HepG2 (cell line): ENCODE results near the gene COMP. TPM values are rescaled to one million over a fixed set of nuclear protein-coding genes. Genes with fewer than 3 reads are reported as not detected.

Experiments
- CBX1 ChIP-seq: IDR thresholded peaks from one replicate; pipeline ENCODE4 v1.6.1; 2016; ENCODE audit warnings: antibody characterized with exemption, low read depth
- DMTF1 ChIP-seq: sonication (generic); formaldehyde crosslinking; IDR thresholded peaks from 2 replicates; pipeline ENCODE4 v1.4.0; 2020; ENCODE audit warnings: mild to moderate bottlenecking, missing genetic modification reagents
- E2F5 ChIP-seq: sonication (generic); formaldehyde crosslinking; conservative IDR thresholded peaks from 2 replicates; pipeline ENCODE4 v1.4.0; 2020; ENCODE audit warnings: missing genetic modification reagents
- FOXA1 ChIP-seq, 2 experiments: fragments of 450-650 bp in 1 of 2; sonication (generic) in 1 of 2; formaldehyde crosslinking in 1 of 2; IDR thresholded peaks; 2 replicates each; pipeline versions ENCODE4 v1.4.0 to v1.6.1; 2016 to 2020; ENCODE audit warnings: missing genetic modification reagents in 1 of 2
- HOXD1 ChIP-seq: sonication (generic); formaldehyde crosslinking; IDR thresholded peaks from 2 replicates; pipeline ENCODE4 v1.5.0; 2020; ENCODE audit warnings: missing genetic modification reagents
- LBX2 ChIP-seq: sonication (generic); formaldehyde crosslinking; IDR thresholded peaks from 2 replicates; pipeline ENCODE4 v1.5.0; 2020; ENCODE audit warnings: missing genetic modification reagents, mild to moderate bottlenecking, borderline replicate concordance
- NCOA5 ChIP-seq: sonication (generic); formaldehyde crosslinking; IDR thresholded peaks from 2 replicates; pipeline ENCODE4 v1.4.0; 2020; ENCODE audit warnings: missing genetic modification reagents
- NFKBIZ ChIP-seq: IDR thresholded peaks from 2 replicates; pipeline ENCODE4 v1.6.1; 2018; ENCODE audit warnings: missing genetic modification reagents, missing compliant biosample characterization
- RNF2 ChIP-seq: fragments of 450-650 bp; conservative IDR thresholded peaks from 2 replicates; pipeline ENCODE4 v1.6.1; 2016; ENCODE audit warnings: low read depth
- SKI ChIP-seq: fragments of 450-650 bp; IDR thresholded peaks from one replicate; pipeline ENCODE4 v1.6.1; 2018; ENCODE audit warnings: mild to moderate bottlenecking; ENCODE audit not compliant: partially characterized antibody
- TMF1 ChIP-seq: sonication (generic); formaldehyde crosslinking; IDR thresholded peaks from 2 replicates; pipeline ENCODE4 v1.8.1; 2022; ENCODE audit warnings: low read depth, missing genetic modification reagents
- WIZ ChIP-seq: sonication (generic); formaldehyde crosslinking; IDR thresholded peaks from 2 replicates; pipeline ENCODE4 v1.5.1; 2020; ENCODE audit warnings: mild to moderate bottlenecking, missing genetic modification reagents
- XRCC5 ChIP-seq: fragments of 200-400 bp; formaldehyde crosslinking; optimal IDR thresholded peaks from 2 replicates; pipeline ENCODE3; 2017; ENCODE audit warnings: mild to moderate bottlenecking, low read length
- ZBTB14 ChIP-seq: sonication (generic); formaldehyde crosslinking; IDR thresholded peaks from 2 replicates; pipeline ENCODE4 v1.4.0; 2020; ENCODE audit warnings: missing genetic modification reagents
- ZNF224 ChIP-seq: sonication (generic); formaldehyde crosslinking; IDR thresholded peaks from 2 replicates; pipeline ENCODE4 v1.5.0; 2020; ENCODE audit warnings: mild to moderate bottlenecking, missing genetic modification reagents
- ZNF451 ChIP-seq: sonication (generic); formaldehyde crosslinking; IDR thresholded peaks from 2 replicates; pipeline ENCODE4 v1.5.0; 2020; ENCODE audit warnings: mild to moderate bottlenecking, missing genetic modification reagents
- ZNF674 ChIP-seq: sonication (generic); formaldehyde crosslinking; IDR thresholded peaks from 2 replicates; pipeline ENCODE4 v1.5.0; 2020; ENCODE audit warnings: low read depth, mild to moderate bottlenecking, missing genetic modification reagents
- ZNF709 ChIP-seq: sonication (generic); formaldehyde crosslinking; IDR thresholded peaks from 2 replicates; pipeline ENCODE4 v1.5.0; 2020; ENCODE audit warnings: mild to moderate bottlenecking, missing genetic modification reagents
- ZSCAN31 ChIP-seq: sonication (generic); formaldehyde crosslinking; IDR thresholded peaks from 2 replicates; pipeline ENCODE4 v1.5.0; 2020; ENCODE audit warnings: low read depth, mild to moderate bottlenecking, missing genetic modification reagents
- polyA plus RNA-seq, 8 experiments: library from polyadenylated mRNA; depleted of rRNA in 3 of 8; stranded (reverse) in 7 of 8; unstranded in 1 of 8; fragments of >200 nt; fragmentation: Illumina TruSeq in 4 of 8; extraction: Trizol in 4 of 8; gene quantifications; 2 replicates each; pipeline versions ENCODE4 v1.2.1 to v1.2.3, GENCODE V29; 2011 to 2016; ENCODE audit warnings: low read depth in 4 of 8, missing spikeins in 1 of 8, mixed read lengths in 1 of 8; ENCODE audit not compliant: insufficient read depth in 1 of 8
- total RNA-seq, 5 experiments: library from RNA; depleted of rRNA; stranded (reverse); fragments of >200 nt; fragmentation: Illumina TruSeq; extraction: Trizol; gene quantifications; 2 replicates each; pipeline ENCODE4 v1.2.3, GENCODE V29; 2016; ENCODE audit warnings: low read depth in 1 of 5
- TF ChIP-seq, protein P1 (sequence below): sonication (generic); formaldehyde crosslinking; IDR thresholded peaks from 2 replicates; pipeline ENCODE4 v1.5.0; 2020; ENCODE audit warnings: missing genetic modification reagents, mild to moderate bottlenecking, borderline replicate concordance

The COMP gene
- total and polyA plus RNA-seq, 2 of the 13 experiments (the other 11 are each of a cell fraction or from before 2014, with no cell fraction given) = 0.04 to 0.13 TPM

GRCh38 chr19:18831524-18832305 lies 40.6 kb upstream of the COMP start, which contains the start of gene UPF1 (continued):
- TF ChIP-seq SKI = peak; percentile 52
- no peak for TF ChIP-seq ZNF451 (CRISPR knock-in tag)
- peak; percentile 64; the same call in 1 of the 2 replicates for TF ChIP-seq E2F5 (CRISPR knock-in tag)
- peak; percentile 50; the same call in 1 of the 2 replicates for TF ChIP-seq ZNF709 (CRISPR knock-in tag)
- TF ChIP-seq RNF2 = peak; percentile 65
- no peak for TF ChIP-seq ZNF224 (CRISPR knock-in tag)
- TF ChIP-seq WIZ = no peak
- TF ChIP-seq, protein P1, sequence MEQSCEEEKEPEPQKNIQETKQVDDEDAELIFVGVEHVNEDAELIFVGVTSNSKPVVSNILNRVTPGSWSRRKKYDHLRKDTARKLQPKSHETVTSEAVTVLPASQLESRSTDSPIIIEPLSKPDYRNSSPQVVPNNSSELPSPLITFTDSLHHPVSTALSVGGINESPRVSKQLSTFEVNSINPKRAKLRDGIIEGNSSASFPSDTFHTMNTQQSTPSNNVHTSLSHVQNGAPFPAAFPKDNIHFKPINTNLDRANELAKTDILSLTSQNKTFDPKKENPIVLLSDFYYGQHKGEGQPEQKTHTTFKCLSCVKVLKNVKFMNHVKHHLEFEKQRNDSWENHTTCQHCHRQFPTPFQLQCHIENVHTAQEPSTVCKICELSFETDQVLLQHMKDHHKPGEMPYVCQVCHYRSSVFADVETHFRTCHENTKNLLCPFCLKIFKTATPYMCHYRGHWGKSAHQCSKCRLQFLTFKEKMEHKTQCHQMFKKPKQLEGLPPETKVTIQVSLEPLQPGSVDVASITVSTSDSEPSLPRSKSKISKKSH (CRISPR knock-in tag) = no peak
- TF ChIP-seq ZNF674 (CRISPR knock-in tag) = no peak
- no peak for TF ChIP-seq CBX1
- TF ChIP-seq NFKBIZ (CRISPR knock-in tag) = no peak
- peak; percentile 66 for TF ChIP-seq XRCC5
- TF ChIP-seq FOXA1 (IDR thresholded peaks at IDR 0.05) = no peak
- 0 out of 2 replicates have a peak, but pooled peaks have one; percentile 2 for TF ChIP-seq FOXA1 (CRISPR knock-in tag; IDR thresholded peaks at IDR 0.05)
- no peak for TF ChIP-seq NCOA5 (CRISPR knock-in tag)
- TF ChIP-seq ZSCAN31 (CRISPR knock-in tag) = 0 out of 2 replicates have a peak, but pooled peaks have one; percentile 60
- TF ChIP-seq DMTF1 = no peak
- peak; percentile 44; the same call in 1 of the 2 replicates for TF ChIP-seq LBX2
- TF ChIP-seq ZBTB14 (CRISPR knock-in tag) = peak; percentile 98
- peak; percentile 74 for TF ChIP-seq HOXD1 (CRISPR knock-in tag)
- peak; percentile 81; the same call in 1 of the 2 replicates for TF ChIP-seq TMF1 (CRISPR knock-in tag)
